IMR-90 (cell line): ENCODE measurements around the gene MYH16. TPM values are rescaled to one million over a fixed set of nuclear protein-coding genes. Genes with fewer than 3 reads are reported as not detected.

ENCODE experiments used
- ATAC-seq: fragments of 200-7000 bp; cut with Tn5 transposase; 2 replicates; pipeline ENCODE4 v1.9.1; 2020; ENCODE audit warnings: low read depth, mild to moderate bottlenecking, moderate library complexity
- BruUV-seq: library from RNA; stranded (reverse); fragments of 400-500 nt; replicated peaks from 2 replicates; lab custom pipeline; 2021; lab: Mats Ljungman, UMichigan
- CTCF ChIA-PET: fragments of 300-600 bp; formaldehyde crosslinking; extraction: SDS; loops from one replicate; lab custom pipeline; 2021; ENCODE audit warnings: antibody characterized with exemption; lab: Yijun Ruan, JAX
- POLR2A ChIA-PET: fragments of 300-600 bp; sonication (Branson Sonifier 250); formaldehyde crosslinking; loops from one replicate; lab custom pipeline; 2022; ENCODE audit warnings: antibody characterized with exemption; ENCODE audit not compliant: unreplicated experiment; lab: Charles Lee
- DNase-seq: peaks from one replicate; pipeline ENCODE4 v3.0.0; 2013
- H2AFZ ChIP-seq: replicated peaks from 2 replicates; pipeline ENCODE3; 2013; ENCODE audit warnings: low read length, mild to moderate bottlenecking; ENCODE audit not compliant: poor library complexity
- H2AK5ac ChIP-seq: 2 replicates; pipeline ENCODE4 v1.6.1; 2013; ENCODE audit warnings: low read depth, low read length, inconsistent platforms
- H2AK9ac ChIP-seq: replicated peaks from 2 replicates; pipeline ENCODE3; 2013; ENCODE audit warnings: mild to moderate bottlenecking, low read depth, low read length, moderate library complexity; ENCODE audit not compliant: poor library complexity
- H2BK120ac ChIP-seq: 2 replicates; pipeline ENCODE4 v1.6.1; 2013; ENCODE audit warnings: low read depth, low read length, inconsistent platforms
- H2BK15ac ChIP-seq: 3 replicates; pipeline ENCODE4 v1.6.1; 2013; ENCODE audit warnings: low read depth, low read length, inconsistent platforms
- H2BK20ac ChIP-seq: 2 replicates; pipeline ENCODE4 v1.6.1; 2013; ENCODE audit warnings: low read depth, mild to moderate bottlenecking, inconsistent platforms, low read length, moderate library complexity
- H2BK5ac ChIP-seq: 2 replicates; pipeline ENCODE4 v1.6.1; 2013; ENCODE audit warnings: mild to moderate bottlenecking, low read depth, low read length, inconsistent platforms; ENCODE audit not compliant: poor library complexity, severe bottlenecking
- H3K14ac ChIP-seq: replicated peaks from 2 replicates; pipeline ENCODE4 v1.6.1; 2013; ENCODE audit warnings: low read depth, low read length, inconsistent platforms
- H3K18ac ChIP-seq: 2 replicates; pipeline ENCODE4 v1.6.1; 2013; ENCODE audit warnings: low read depth, low read length, control low read depth
- H3K23ac ChIP-seq: 2 replicates; pipeline ENCODE4 v1.6.1; 2013; ENCODE audit warnings: low read depth, low read length, inconsistent platforms
- H3K27ac ChIP-seq: 2 replicates; pipeline ENCODE4 v1.5.1; 2013; ENCODE audit warnings: mild to moderate bottlenecking, control low read depth, low read length; ENCODE audit not compliant: insufficient read depth
- H3K27me3 ChIP-seq: 2 replicates; pipeline ENCODE4 v1.6.1; 2013; ENCODE audit warnings: low read length; ENCODE audit not compliant: control insufficient read depth, insufficient read depth
- H3K36me3 ChIP-seq: 2 replicates; pipeline ENCODE4 v1.6.1; 2013; ENCODE audit warnings: low read length, mixed read lengths; ENCODE audit not compliant: control insufficient read depth, insufficient read depth
- H3K4ac ChIP-seq: 2 replicates; pipeline ENCODE4 v1.6.1; 2013; ENCODE audit warnings: low read depth, low read length, inconsistent platforms
- H3K4me1 ChIP-seq: 2 replicates; pipeline ENCODE4 v1.6.1; 2013; ENCODE audit warnings: low read length, mixed read lengths; ENCODE audit not compliant: control insufficient read depth, insufficient read depth
- H3K4me2 ChIP-seq: 2 replicates; pipeline ENCODE4 v1.6.1; 2013; ENCODE audit warnings: low read depth, mild to moderate bottlenecking, control low read depth, low read length, moderate library complexity
- H3K4me3 ChIP-seq: 2 replicates; pipeline ENCODE4 v1.5.1; 2013; ENCODE audit warnings: low read depth, mild to moderate bottlenecking, control low read depth, low read length, moderate library complexity; ENCODE audit not compliant: insufficient read depth
- H3K56ac ChIP-seq: 2 replicates; pipeline ENCODE4 v1.6.1; 2013; ENCODE audit warnings: low read length, inconsistent platforms; ENCODE audit not compliant: insufficient read depth; ENCODE audit errors: extremely low read depth
- H3K79me1 ChIP-seq, 2 experiments: 2 replicates each; pipeline ENCODE4 v1.6.1; 2013; ENCODE audit warnings: low read length in 2 of 2, inconsistent platforms in 1 of 2, low read depth in 1 of 2
- H3K9ac ChIP-seq: 2 replicates; pipeline ENCODE4 v1.6.1; 2013; ENCODE audit warnings: low read depth, low read length, control low read depth
- H3K9me1 ChIP-seq: 2 replicates; pipeline ENCODE4 v1.6.1; 2013; ENCODE audit warnings: low read length, inconsistent platforms; ENCODE audit not compliant: insufficient read depth
- H3K9me3 ChIP-seq: 2 replicates; pipeline ENCODE4 v1.6.1; 2013; ENCODE audit warnings: low read length; ENCODE audit not compliant: control insufficient read depth, insufficient read depth
- H4K20me1 ChIP-seq: 2 replicates; pipeline ENCODE4 v1.6.1; 2013; ENCODE audit warnings: low read length, inconsistent platforms; ENCODE audit not compliant: insufficient read depth
- H4K5ac ChIP-seq: 2 replicates; pipeline ENCODE4 v1.6.1; 2013; ENCODE audit warnings: mild to moderate bottlenecking, low read depth, low read length, control low read depth
- H4K8ac ChIP-seq, 2 experiments: 2 replicates each; pipeline ENCODE4 v1.6.1; 2013; ENCODE audit warnings: low read depth in 2 of 2, low read length in 2 of 2, control low read depth in 1 of 2, inconsistent platforms in 1 of 2
- H4K91ac ChIP-seq: 2 replicates; pipeline ENCODE4 v1.6.1; 2013; ENCODE audit warnings: low read depth, low read length, inconsistent platforms; ENCODE audit not compliant: insufficient read depth
- BHLHE40 ChIP-seq: fragments of 150-350 bp; IDR thresholded peaks from 2 replicates; pipeline ENCODE4 v1.6.1; 2016; ENCODE audit warnings: mild to moderate bottlenecking, low read depth, low read length
- CEBPB ChIP-seq: IDR thresholded peaks from 2 replicates; pipeline ENCODE4 v1.6.1; 2012; ENCODE audit warnings: low read depth, low read length, improper control_type of control experiment
- CHD1 ChIP-seq: IDR thresholded peaks from 2 replicates; pipeline ENCODE4 v1.6.1; 2012; ENCODE audit warnings: low read depth, low read length, improper control_type of control experiment
- CTCF ChIP-seq: conservative IDR thresholded peaks from 2 replicates; pipeline ENCODE4 v1.5.1; 2012; ENCODE audit warnings: mild to moderate bottlenecking, low read depth, low read length, improper control_type of control experiment
- FOS ChIP-seq: fragments of 150-350 bp; IDR thresholded peaks from 2 replicates; pipeline ENCODE4 v1.6.1; 2016; ENCODE audit warnings: low read depth, low read length
- MAFK ChIP-seq: IDR thresholded peaks from 2 replicates; pipeline ENCODE4 v1.6.1; 2012; ENCODE audit warnings: low read depth, low read length, improper control_type of control experiment
- MAZ ChIP-seq: IDR thresholded peaks from 2 replicates; pipeline ENCODE4 v1.6.1; 2012; ENCODE audit warnings: low read depth, mild to moderate bottlenecking, low read length, improper control_type of control experiment, moderate library complexity, borderline replicate concordance
- MXI1 ChIP-seq: IDR thresholded peaks from 2 replicates; pipeline ENCODE4 v1.6.1; 2012; ENCODE audit warnings: low read depth, mild to moderate bottlenecking, low read length, moderate library complexity, borderline replicate concordance
- NFE2L2 ChIP-seq: fragments of 150-350 bp; IDR thresholded peaks from 2 replicates; pipeline ENCODE4 v1.6.1; 2016; ENCODE audit warnings: low read depth, mild to moderate bottlenecking, low read length
- POLR2A ChIP-seq: IDR thresholded peaks from 2 replicates; pipeline ENCODE4 v1.6.1; 2012; ENCODE audit warnings: mild to moderate bottlenecking, low read depth, low read length
- RAD21 ChIP-seq: IDR thresholded peaks from 2 replicates; pipeline ENCODE4 v1.6.1; 2012; ENCODE audit warnings: low read length, improper control_type of control experiment
- RCOR1 ChIP-seq: IDR thresholded peaks from 2 replicates; pipeline ENCODE4 v1.6.1; 2012; ENCODE audit warnings: mild to moderate bottlenecking, low read length, improper control_type of control experiment; ENCODE audit not compliant: insufficient replicate concordance
- RFX5 ChIP-seq: IDR thresholded peaks from 2 replicates; pipeline ENCODE4 v1.8.0; 2012; ENCODE audit warnings: low read depth, mild to moderate bottlenecking, low read length, moderate library complexity
- SMC3 ChIP-seq: fragments of 150-350 bp; IDR thresholded peaks from 2 replicates; pipeline ENCODE4 v1.6.1; 2016; ENCODE audit warnings: low read depth, mild to moderate bottlenecking, antibody characterized with exemption, low read length, moderate library complexity
- USF2 ChIP-seq: fragments of 150-350 bp; IDR thresholded peaks from 2 replicates; pipeline ENCODE4 v1.6.1; 2017; ENCODE audit warnings: mild to moderate bottlenecking, antibody characterized with exemption, low read length, low read depth
- WGBS, 2 experiments: methylation state at CpG; one replicate each; pipeline versions ENCODE4 v1.1.5 to v1.1.7; 2013; ENCODE audit warnings: missing lambda C conversion rate in 2 of 2; ENCODE audit not compliant: insufficient read length in 1 of 2; ENCODE audit errors: extremely low coverage in 2 of 2; 5-methylcytosine and 5-hydroxymethylcytosine counted together
- dilution Hi-C: fragments of 300-500 bp; cut with HindIII; formaldehyde crosslinking; loops from one replicate; pipeline ENCODE4 v1.14.3; 2018; ENCODE audit warnings: low sequenced_read_pairs; ENCODE audit not compliant: unreplicated experiment
- in situ Hi-C: fragments of 300-500 bp; cut with MboI; formaldehyde crosslinking; loops from 3 replicates; pipeline ENCODE4 v1.14.3; 2019; ENCODE audit warnings: low sequenced_read_pairs, inconsistent platforms, mixed read lengths
- intact Hi-C: fragments of 100-400 bp; cut with micrococcal nuclease; formaldehyde crosslinking; loops from 2 replicates; pipeline ENCODE4 v1.10.0; 2022
- polyA plus RNA-seq, 3 experiments: library from polyadenylated mRNA; depleted of rRNA; stranded (reverse); fragments of >200 nt; gene quantifications; 2 replicates each; pipeline ENCODE4 v1.2.3, GENCODE V29; 2012; ENCODE audit warnings: low replicate concordance in 1 of 3
- total RNA-seq: library from RNA; depleted of rRNA; stranded (reverse); fragments of >200 nt; gene quantifications from 2 replicates; pipeline ENCODE4 v1.2.3, GENCODE V29; 2012
- TF ChIP-seq, protein P1 (sequence below): fragments of 150-350 bp; IDR thresholded peaks from 2 replicates; pipeline ENCODE4 v1.6.1; 2016; ENCODE audit warnings: low read depth, mild to moderate bottlenecking, low read length, moderate library complexity, borderline replicate concordance

MYH16 gene
- total and polyA plus RNA-seq, 2 of the 4 experiments (the other 2 are of a cell fraction) = 0.09 to 0.18 TPM

DNA sequence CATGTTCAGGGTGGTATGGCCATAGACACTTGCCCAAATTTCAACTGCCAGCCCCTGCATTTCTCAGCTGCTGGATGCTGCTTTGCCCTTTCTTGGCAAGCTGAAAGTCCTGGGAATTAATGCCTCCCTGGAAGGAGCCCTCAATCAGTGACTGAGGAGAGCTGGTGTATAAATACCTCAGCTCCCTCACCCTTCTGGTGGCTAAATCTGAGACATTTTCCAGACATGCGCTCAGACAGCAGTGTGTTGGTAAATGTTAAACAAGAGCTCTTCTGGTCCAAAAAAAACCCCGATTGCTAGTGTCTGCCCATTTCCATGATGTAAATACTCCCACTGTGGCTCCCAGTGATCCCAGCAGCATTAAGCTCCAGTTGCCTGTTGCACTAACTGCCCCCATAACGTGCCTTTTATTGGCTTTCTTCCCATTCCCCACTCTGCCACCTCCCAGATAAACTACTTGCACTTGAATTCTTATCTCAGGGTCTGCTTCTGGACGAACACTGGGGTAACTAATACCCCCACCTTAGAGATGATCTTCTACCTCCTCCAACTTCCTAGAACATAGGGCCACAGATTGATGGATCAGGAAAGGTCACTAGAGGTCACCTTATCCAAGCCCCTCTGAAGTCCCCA lies 6.7 kb upstream of the MYH16 start:
- ATAC-seq (no peak), DNase-seq (no peak)
- ChIA-PET POLR2A (interaction anchor here (0.6 kb wide), 1 partner anchor 193 kb away, joined by 3 read pairs; no protein-coding TSS in a partner anchor), CTCF (no interaction called here)
- no peaks in the 10 kb centered on the region for H3K79me1 ChIP-seq
- H3K23ac ChIP-seq = no peak overlapping the region
- no peak overlapping the region for H3K4ac ChIP-seq
- dilution Hi-C loops (no loop called here), in situ Hi-C loops (no loop called here), intact Hi-C loops (no loop called here)
- H4K8ac ChIP-seq = no peak overlapping the region
- H2AK9ac ChIP-seq = no peak overlapping the region
- H4K20me1 ChIP-seq = no peaks in the 10 kb centered on the region
- H4K91ac ChIP-seq = no peak overlapping the region
- H3K9me3 ChIP-seq = 0 out of 2 replicates have a peak, but pooled peaks cover 4% of the 10 kb centered on the region
- H3K9me1 ChIP-seq = peaks cover 5% of the 10 kb centered on the region; the same call in 1 of the 2 replicates
- no peak overlapping the region for H3K18ac ChIP-seq
- H3K27me3 ChIP-seq = peaks cover 13% of the 10 kb centered on the region; the same call in 1 of the 2 replicates
- no peak overlapping the region for H2BK20ac ChIP-seq
- TF ChIP-seq MAZ (no peak), USF2 (no peak), POLR2A (no peak), RAD21 (no peak), MXI1 (no peak), MAFK (no peak), CEBPB (no peak), NFE2L2 (no peak), RCOR1 (no peak), CTCF (no peak), RFX5 (no peak), CHD1 (no peak), FOS (no peak), BHLHE40 (no peak), SMC3 (no peak)
- TF ChIP-seq, protein P1, sequence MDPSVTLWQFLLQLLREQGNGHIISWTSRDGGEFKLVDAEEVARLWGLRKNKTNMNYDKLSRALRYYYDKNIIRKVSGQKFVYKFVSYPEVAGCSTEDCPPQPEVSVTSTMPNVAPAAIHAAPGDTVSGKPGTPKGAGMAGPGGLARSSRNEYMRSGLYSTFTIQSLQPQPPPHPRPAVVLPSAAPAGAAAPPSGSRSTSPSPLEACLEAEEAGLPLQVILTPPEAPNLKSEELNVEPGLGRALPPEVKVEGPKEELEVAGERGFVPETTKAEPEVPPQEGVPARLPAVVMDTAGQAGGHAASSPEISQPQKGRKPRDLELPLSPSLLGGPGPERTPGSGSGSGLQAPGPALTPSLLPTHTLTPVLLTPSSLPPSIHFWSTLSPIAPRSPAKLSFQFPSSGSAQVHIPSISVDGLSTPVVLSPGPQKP = no peak
- H3K4me3 ChIP-seq = no peak overlapping the region
- no peak overlapping the region for H3K4me2 ChIP-seq
- no peak overlapping the region for H2AFZ ChIP-seq
- H3K14ac ChIP-seq = no peak overlapping the region
- H2BK5ac ChIP-seq = no peak overlapping the region
- H4K5ac ChIP-seq = no peak overlapping the region
- no peak overlapping the region for H3K56ac ChIP-seq
- H2BK120ac ChIP-seq = no peak overlapping the region
- WGBS, 2 experiments = 100% methylated on average over 1 of the region's 4 CpGs; no CpG with 5 or more reads in 1 of the 2 experiments
- 0 out of 2 replicates have a peak overlapping the region, but pooled peaks have one; percentile 20 for H2AK5ac ChIP-seq
- no TSS peak for BruUV-seq
- H3K9ac ChIP-seq = no peak overlapping the region
- peaks cover 7% of the 10 kb centered on the region for H3K4me1 ChIP-seq
- no peak overlapping the region for H2BK15ac ChIP-seq
- H3K36me3 ChIP-seq = no peaks in the 10 kb centered on the region
- H3K27ac ChIP-seq = no peak overlapping the region
